Gastroesophageal sphincter (tissue), 4 donors: ENCODE data around the gene ARHGAP22. TPM values are rescaled to one million over a fixed set of nuclear protein-coding genes. Genes with fewer than 3 reads are reported as not detected.

Experiments used
- ATAC-seq: fragments of 150-250 bp; one replicate; pipeline ENCODE4 v1.9.1; 2016; ENCODE audit warnings: mild to moderate bottlenecking, moderate library complexity
- H3K27ac ChIP-seq, 4 donors: fragments of 200-600 bp; sonication (generic) in 3 of 4; 1 replicate in 3 of 4; 2 replicates in 1 of 4; pipeline ENCODE4 v1.5.1; 2016 to 2019
- H3K27me3 ChIP-seq: fragments of 200-600 bp; sonication (generic); one replicate; pipeline ENCODE4 v1.5.1; 2019
- H3K36me3 ChIP-seq, 2 donors: fragments of 200-600 bp; sonication (generic); one replicate each; pipeline ENCODE4 v1.5.1; 2019; ENCODE audit warnings: control low read depth in 1 of 2
- H3K4me1 ChIP-seq, 3 donors: fragments of 200-600 bp; sonication (generic); 1 replicate in 2 of 3; 2 replicates in 1 of 3; pipeline ENCODE4 v1.5.1; 2016 to 2019; ENCODE audit warnings: control low read depth in 2 of 3
- H3K4me3 ChIP-seq, 2 donors: fragments of 200-600 bp; sonication (generic); one replicate each; pipeline ENCODE4 v1.5.1; 2019; ENCODE audit warnings: mild to moderate bottlenecking in 1 of 2, moderate library complexity in 1 of 2
- H3K9me3 ChIP-seq, 3 donors: fragments of 200-600 bp; sonication (generic); one replicate each; pipeline ENCODE4 v1.5.1; 2017 to 2019; ENCODE audit warnings: control low read depth in 2 of 3
- EP300 ChIP-seq: sonication (generic); formaldehyde crosslinking; IDR thresholded peaks from one replicate; pipeline ENCODE4 v1.6.1; 2017; ENCODE audit warnings: antibody characterized with exemption, mild to moderate bottlenecking
- POLR2A ChIP-seq, 2 donors: fragments of 450-650 bp; IDR thresholded peaks; one replicate each; pipeline ENCODE4 v1.6.1; 2017; ENCODE audit warnings: antibody characterized with exemption in 2 of 2, mild to moderate bottlenecking in 2 of 2, moderate library complexity in 1 of 2
- POLR2AphosphoS5 ChIP-seq: sonication (generic); formaldehyde crosslinking; IDR thresholded peaks from one replicate; pipeline ENCODE4 v1.6.1; 2017; ENCODE audit warnings: antibody characterized with exemption
- WGBS, 2 donors: methylation state at CpG; one replicate each; pipeline ENCODE4 v1.1.5; 2018; ENCODE audit warnings: low coverage in 1 of 2; 5-methylcytosine and 5-hydroxymethylcytosine counted together
- total RNA-seq, 4 donors: library from RNA; depleted of rRNA; stranded (reverse); fragments of >200 nt; gene quantifications; one replicate each; pipeline ENCODE4 v1.1.0, GENCODE V29; 2016
- TF ChIP-seq, protein P1 (sequence below), 4 experiments: fragments of 200-600 bp in 2 of 4; fragments of 450-650 bp in 2 of 4; sonication (generic) in 1 of 4; IDR thresholded peaks; one replicate each; pipeline ENCODE4 v1.5.1; 2017 to 2019; ENCODE audit warnings: antibody characterized with exemption in 4 of 4, mild to moderate bottlenecking in 2 of 4, moderate library complexity in 2 of 4

Gene ARHGAP22
- total RNA-seq, 4 donors from 2014 or later, result 4.2 to 5.8 (median 5.1) TPM

DNA sequence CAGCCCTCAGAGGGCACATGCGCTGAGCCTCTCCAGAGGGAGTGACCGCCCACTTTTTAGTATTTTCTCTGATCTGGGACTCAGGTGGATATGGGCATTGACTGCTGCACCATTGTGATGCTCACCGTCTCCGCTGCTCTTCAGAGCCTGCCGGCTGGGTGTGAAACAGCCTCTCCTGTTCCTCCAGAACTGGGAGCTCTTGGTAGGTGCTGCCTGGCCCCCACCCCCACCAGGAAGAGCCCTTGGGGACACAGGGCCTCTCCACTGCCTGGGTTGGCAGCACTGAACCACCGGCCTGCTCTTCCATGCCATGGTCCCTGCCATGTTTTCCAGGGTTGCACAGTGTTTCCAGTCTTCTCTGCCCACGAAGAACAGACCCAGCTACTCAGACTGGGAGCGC lies 36.3 kb downstream of the ARHGAP22 start:
- no peaks in the 10 kb centered on the region for H3K36me3 ChIP-seq
- no peak overlapping the region for H3K27ac ChIP-seq
- WGBS, 2 donors, result 93 to 100% methylated on average over 3 of the region's 8 CpGs
- H3K27me3 ChIP-seq, result no peaks in the 10 kb centered on the region
- TF ChIP-seq POLR2A (IDR thresholded peaks at IDR 0.05) (no peak), EP300 (no peak), POLR2AphosphoS5 (no peak)
- TF ChIP-seq, protein P1, sequence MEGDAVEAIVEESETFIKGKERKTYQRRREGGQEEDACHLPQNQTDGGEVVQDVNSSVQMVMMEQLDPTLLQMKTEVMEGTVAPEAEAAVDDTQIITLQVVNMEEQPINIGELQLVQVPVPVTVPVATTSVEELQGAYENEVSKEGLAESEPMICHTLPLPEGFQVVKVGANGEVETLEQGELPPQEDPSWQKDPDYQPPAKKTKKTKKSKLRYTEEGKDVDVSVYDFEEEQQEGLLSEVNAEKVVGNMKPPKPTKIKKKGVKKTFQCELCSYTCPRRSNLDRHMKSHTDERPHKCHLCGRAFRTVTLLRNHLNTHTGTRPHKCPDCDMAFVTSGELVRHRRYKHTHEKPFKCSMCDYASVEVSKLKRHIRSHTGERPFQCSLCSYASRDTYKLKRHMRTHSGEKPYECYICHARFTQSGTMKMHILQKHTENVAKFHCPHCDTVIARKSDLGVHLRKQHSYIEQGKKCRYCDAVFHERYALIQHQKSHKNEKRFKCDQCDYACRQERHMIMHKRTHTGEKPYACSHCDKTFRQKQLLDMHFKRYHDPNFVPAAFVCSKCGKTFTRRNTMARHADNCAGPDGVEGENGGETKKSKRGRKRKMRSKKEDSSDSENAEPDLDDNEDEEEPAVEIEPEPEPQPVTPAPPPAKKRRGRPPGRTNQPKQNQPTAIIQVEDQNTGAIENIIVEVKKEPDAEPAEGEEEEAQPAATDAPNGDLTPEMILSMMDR (IDR thresholded peaks at IDR 0.05), result no peak
- no peaks in the 10 kb centered on the region for H3K9me3 ChIP-seq
- no peaks in the 10 kb centered on the region for H3K4me1 ChIP-seq
- H3K4me3 ChIP-seq, result no peak overlapping the region
- ATAC-seq, result no peak

DNA sequence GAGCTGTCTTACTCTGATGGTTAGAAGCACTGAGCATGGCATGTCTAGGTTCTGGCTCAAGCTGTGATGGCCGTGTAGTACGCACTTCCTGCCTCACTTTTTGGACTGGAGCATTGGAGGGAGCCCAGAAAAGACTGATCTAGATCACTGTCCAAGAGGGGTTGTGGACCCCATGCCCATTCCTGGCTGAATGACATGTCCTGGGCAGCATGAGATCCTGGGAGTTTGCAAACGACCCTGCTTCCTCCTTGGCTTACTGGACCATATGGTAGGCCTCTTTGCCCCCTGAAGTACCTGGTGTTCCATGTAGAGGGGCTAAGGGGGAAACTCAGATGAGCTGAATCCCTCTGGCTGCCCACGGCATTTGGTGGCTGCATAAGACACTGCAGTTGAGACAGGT lies 36.7 kb downstream of the ARHGAP22 start:
- Histone ChIP-seq H3K4me1 (no peaks in the 10 kb centered on the region), H3K27me3 (no peaks in the 10 kb centered on the region), H3K4me3 (no peak overlapping the region), H3K9me3 (no peaks in the 10 kb centered on the region), H3K27ac (no peak overlapping the region), H3K36me3 (no peaks in the 10 kb centered on the region)
- WGBS, 2 donors, result 80% methylated on average over 1 of the region's 4 CpGs; no CpG with 5 or more reads in 1 of the 2 donors
- ATAC-seq, result no peak
- TF ChIP-seq POLR2A (IDR thresholded peaks at IDR 0.05) (no peak), EP300 (no peak), POLR2AphosphoS5 (no peak)
- TF ChIP-seq, protein P1 (IDR thresholded peaks at IDR 0.05), result no peak

DNA sequence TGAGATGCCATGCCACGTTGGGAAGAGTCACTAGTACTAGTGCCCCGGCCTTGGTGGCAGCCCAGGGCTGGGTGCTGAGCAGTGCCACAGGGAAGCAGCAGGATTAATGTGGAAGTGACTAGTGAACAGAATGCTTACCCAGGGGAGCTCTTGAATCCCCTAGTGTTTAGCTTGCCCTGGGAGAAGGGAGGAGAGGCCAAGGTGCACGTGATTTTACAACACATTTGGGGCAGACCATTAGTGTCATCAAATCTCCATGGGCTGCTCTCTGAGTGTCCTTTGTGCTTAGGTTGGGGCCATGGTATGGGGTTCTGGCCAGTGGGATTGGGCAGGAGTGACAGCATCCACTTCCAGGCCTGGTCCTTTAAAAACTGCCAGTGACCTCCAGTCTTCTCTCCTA lies 37.5 kb downstream of the ARHGAP22 start:
- no peaks in the 10 kb centered on the region for H3K4me1 ChIP-seq
- no peaks in the 10 kb centered on the region for H3K9me3 ChIP-seq
- ATAC-seq, result no peak
- H3K27ac ChIP-seq, result no peak overlapping the region
- H3K27me3 ChIP-seq, result no peaks in the 10 kb centered on the region
- TF ChIP-seq POLR2A (IDR thresholded peaks at IDR 0.05) (no peak), EP300 (no peak), POLR2AphosphoS5 (no peak)
- TF ChIP-seq, protein P1 (IDR thresholded peaks at IDR 0.05), result no peak
- no peak overlapping the region for H3K4me3 ChIP-seq
- no peaks in the 10 kb centered on the region for H3K36me3 ChIP-seq
- WGBS, 2 donors, result 80 to 100% methylated on average over 1 to 3 of the region's 3 CpGs

DNA sequence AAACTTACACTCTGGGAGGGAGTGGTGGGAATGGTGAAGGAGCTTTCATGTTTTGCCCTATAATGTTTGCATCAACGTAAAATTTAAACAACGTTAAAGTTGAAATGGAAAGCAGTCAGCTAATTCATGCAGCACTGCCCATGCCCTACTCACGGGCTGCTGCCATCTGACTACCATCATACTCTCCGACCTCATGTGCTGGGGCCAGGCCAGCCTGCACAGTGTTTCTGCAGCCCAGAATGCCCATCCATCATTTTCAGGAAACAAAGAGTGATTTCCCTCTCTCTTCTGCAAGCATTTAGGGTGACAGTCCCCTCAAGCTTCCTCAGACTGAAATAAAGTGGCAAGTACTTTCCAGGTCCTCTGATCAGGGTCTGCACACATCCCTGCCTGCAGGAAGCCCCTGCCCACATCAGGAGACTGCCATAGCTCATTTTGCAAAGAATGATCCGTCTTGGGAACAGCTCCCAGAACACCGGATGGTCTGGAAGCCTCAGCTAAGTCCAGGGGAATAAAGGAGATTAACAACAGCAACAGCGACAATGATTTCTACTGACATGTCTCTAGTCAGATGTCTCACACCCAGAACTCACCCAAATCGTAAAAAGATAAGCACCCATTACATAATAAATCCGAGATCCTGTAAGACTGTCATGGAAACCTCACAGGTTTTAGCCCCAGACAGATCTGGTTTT lies 40.3 kb downstream of the ARHGAP22 start:
- no peak overlapping the region for H3K4me3 ChIP-seq
- WGBS, 2 donors, result 31 to 44% methylated on average over 7 of the region's 9 CpGs
- TF ChIP-seq EP300, result no peak
- TF ChIP-seq POLR2A (IDR thresholded peaks at IDR 0.05), result no peak
- TF ChIP-seq, protein P1 (IDR thresholded peaks at IDR 0.05), result no peak
- no peak for TF ChIP-seq POLR2AphosphoS5
- no peaks in the 10 kb centered on the region for H3K9me3 ChIP-seq
- no peaks in the 10 kb centered on the region for H3K27me3 ChIP-seq
- no peak overlapping the region for H3K27ac ChIP-seq
- no peaks in the 10 kb centered on the region for H3K36me3 ChIP-seq
- H3K4me1 ChIP-seq, result no peaks in the 10 kb centered on the region
- no peak for ATAC-seq

DNA sequence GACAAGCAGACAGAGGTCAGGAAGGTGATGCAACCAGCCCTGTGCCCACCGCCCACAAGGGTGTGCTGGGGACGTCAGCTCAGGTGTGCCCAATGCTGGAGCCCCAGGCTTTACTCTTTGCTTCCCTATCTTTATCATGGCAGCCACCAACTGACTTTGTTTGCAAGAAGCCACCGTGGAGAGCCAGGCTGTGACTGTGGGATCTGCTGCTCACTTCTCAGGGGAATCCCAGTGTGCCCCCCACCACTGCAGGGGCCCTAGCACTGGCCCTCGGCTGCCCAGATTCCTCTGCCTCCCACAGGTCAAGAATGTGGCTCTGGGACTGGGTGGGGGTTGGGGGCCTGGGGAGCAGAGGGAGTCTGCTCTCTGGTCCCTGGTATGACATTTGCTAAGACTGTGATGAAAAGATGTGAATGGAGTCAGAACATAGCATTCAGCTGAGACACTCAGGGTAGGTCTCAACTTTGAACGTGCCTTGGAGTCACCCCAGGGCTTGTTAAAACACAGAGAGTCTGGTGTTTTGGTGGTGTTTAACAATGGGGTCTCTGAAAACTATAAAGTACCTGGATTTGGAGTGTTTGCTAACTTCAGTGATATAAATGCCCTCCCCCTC lies 47.3 kb downstream of the ARHGAP22 start:
- no peaks in the 10 kb centered on the region for H3K36me3 ChIP-seq

More for the DNA sequence above, 47.3 kb downstream of the ARHGAP22 start:
- H3K27ac ChIP-seq, result no peak overlapping the region
- H3K4me3 ChIP-seq, result no peak overlapping the region
- peaks cover 0 to 25% (median 0%) of the 10 kb centered on the region in 3 donors for H3K4me1 ChIP-seq
- no peak for ATAC-seq
- no peaks in the 10 kb centered on the region for H3K27me3 ChIP-seq
- TF ChIP-seq, protein P1 (IDR thresholded peaks at IDR 0.05), result no peak
- TF ChIP-seq POLR2A (IDR thresholded peaks at IDR 0.05) (no peak), EP300 (no peak), POLR2AphosphoS5 (no peak)
- H3K9me3 ChIP-seq, result no peaks in the 10 kb centered on the region
- 80% methylated on average over 1 to 2 of the region's 5 CpGs for WGBS, 2 donors
